PC-3 (cell line): ENCODE data around the gene PSMB10. TPM values are rescaled to one million over a fixed set of nuclear protein-coding genes. Genes with fewer than 3 reads are reported as not detected.

ENCODE experiments used
- ATAC-seq: fragments of 200-7000 bp; cut with Tn5 transposase; 2 replicates; pipeline ENCODE4 v1.9.1; 2020; ENCODE audit warnings: mild to moderate bottlenecking, moderate library complexity
- BruUV-seq: library from RNA; stranded (reverse); fragments of 400-500 nt; replicated peaks from 2 replicates; lab custom pipeline; 2021; lab: Mats Ljungman, UMichigan
- CTCF ChIA-PET: fragments of 300-600 bp; sonication (Branson Sonifier 250); formaldehyde crosslinking; loops from one replicate; lab custom pipeline; 2022; ENCODE audit warnings: antibody characterized with exemption; lab: Charles Lee
- POLR2A ChIA-PET: fragments of 300-600 bp; sonication (Branson Sonifier 250); formaldehyde crosslinking; loops from one replicate; lab custom pipeline; 2022; ENCODE audit warnings: antibody characterized with exemption; ENCODE audit not compliant: unreplicated experiment; lab: Charles Lee
- DNase-seq: peaks from one replicate; pipeline ENCODE4 v3.0.0-alpha.2; 2015
- H2AFZ ChIP-seq: fragments of 300-600 bp; sonication (generic); 2 replicates; pipeline ENCODE4 v1.6.0; 2016; ENCODE audit warnings: antibody characterized with exemption, low read length
- H3F3A ChIP-seq: fragments of 300-600 bp; sonication (generic); one replicate; pipeline ENCODE4 v1.6.0; 2017; ENCODE audit warnings: antibody characterized with exemption, low read length, control low read depth, mild to moderate bottlenecking; ENCODE audit not compliant: unreplicated experiment
- H3K27ac ChIP-seq: fragments of 300-600 bp; sonication (generic); 2 replicates; pipeline ENCODE4 v1.5.1; 2016; ENCODE audit warnings: mild to moderate bottlenecking, low read length
- H3K27me3 ChIP-seq: fragments of 300-600 bp; sonication (generic); 2 replicates; pipeline ENCODE4 v1.6.1; 2016; ENCODE audit warnings: low read length, mixed read lengths
- H3K36me3 ChIP-seq: fragments of 300-600 bp; sonication (generic); 2 replicates; pipeline ENCODE4 v1.6.1; 2016; ENCODE audit warnings: low read depth, mixed run types, low read length, mixed read lengths
- H3K4me1 ChIP-seq: fragments of 300-600 bp; sonication (generic); 2 replicates; pipeline ENCODE4 v1.5.1; 2016; ENCODE audit warnings: low read length; ENCODE audit not compliant: insufficient read depth
- H3K4me2 ChIP-seq: fragments of 300-600 bp; sonication (generic); 2 replicates; pipeline ENCODE4 v1.6.0; 2016; ENCODE audit warnings: low read length
- H3K4me3 ChIP-seq: fragments of 300-600 bp; sonication (generic); 2 replicates; pipeline ENCODE4 v1.5.1; 2016; ENCODE audit warnings: mild to moderate bottlenecking, low read length, mixed read lengths
- H3K79me2 ChIP-seq: fragments of 300-600 bp; sonication (generic); 2 replicates; pipeline ENCODE4 v1.6.1; 2017; ENCODE audit warnings: low read length, mixed read lengths
- H3K9ac ChIP-seq: fragments of 300-600 bp; sonication (generic); 2 replicates; pipeline ENCODE4 v1.6.0; 2016; ENCODE audit warnings: mild to moderate bottlenecking, low read length
- H3K9me2 ChIP-seq: fragments of 300-600 bp; sonication (generic); replicated peaks from 2 replicates; pipeline ENCODE4 v1.6.1; 2016; ENCODE audit warnings: mixed run types, low read length, mixed read lengths
- H3K9me3 ChIP-seq: fragments of 300-600 bp; sonication (generic); 2 replicates; pipeline ENCODE4 v1.6.1; 2016; ENCODE audit warnings: low read length, mixed read lengths
- H4K20me1 ChIP-seq: fragments of 300-600 bp; sonication (generic); 2 replicates; pipeline ENCODE4 v1.6.1; 2016; ENCODE audit warnings: low read length, mixed read lengths
- CTCF ChIP-seq: fragments of 300-600 bp; sonication (generic); conservative IDR thresholded peaks from 2 replicates; pipeline ENCODE4 v1.5.1; 2017; ENCODE audit warnings: antibody characterized with exemption, low read depth, mild to moderate bottlenecking, low read length
- EZH2 ChIP-seq: fragments of 300-600 bp; sonication (generic); IDR thresholded peaks from one replicate; pipeline ENCODE4 v1.6.1; 2017; ENCODE audit warnings: antibody characterized with exemption, mild to moderate bottlenecking, low read length; ENCODE audit not compliant: unreplicated experiment
- EZH2phosphoT487 ChIP-seq: fragments of 300-600 bp; sonication (generic); IDR thresholded peaks from 2 replicates; pipeline ENCODE4 v1.6.1; 2018; ENCODE audit warnings: mild to moderate bottlenecking, antibody characterized with exemption, low read length, borderline replicate concordance
- intact Hi-C: fragments of 100-400 bp; cut with micrococcal nuclease; formaldehyde crosslinking; loops from 2 replicates; pipeline ENCODE4 v1.9.0; 2023
- total RNA-seq: library from RNA; depleted of rRNA; stranded (reverse); fragments of >200 nt; gene quantifications from 2 replicates; pipeline ENCODE4 v1.2.3, GENCODE V29; 2014

PSMB10 gene
- total RNA-seq, 1 experiment from 2014 or later, result 52.0 TPM

- no peaks in the 10 kb centered on the region for H3K9me2 ChIP-seq
- peak within 1 kb of the TSS; percentile 92 for H2AFZ ChIP-seq
- DNase-seq, result peak; percentile 76
- H3K9ac ChIP-seq, result peak within 1 kb of the TSS; percentile 81
- ChIA-PET POLR2A (no interaction called here), CTCF (no interaction called here)
- H3K4me1 ChIP-seq, result peaks cover 17% of the 10 kb centered on the region
- intact Hi-C loops, result no loop called here
- H3K27me3 ChIP-seq, result no peaks in the 10 kb centered on the region
- no peaks in the 10 kb centered on the region for H3K9me3 ChIP-seq
- H3F3A ChIP-seq, result no peaks in the 10 kb centered on the region
- no peak within 1 kb of the TSS for H3K27ac ChIP-seq
- peak within 1 kb of the TSS; percentile 94 for H3K4me3 ChIP-seq
- H3K4me2 ChIP-seq, result peak within 1 kb of the TSS; percentile 95
- H3K36me3 ChIP-seq, result no peaks in the 10 kb centered on the region
- BruUV-seq, result no TSS peak
- peak; percentile 82 for ATAC-seq
- H4K20me1 ChIP-seq, result no peaks in the 10 kb centered on the region
- H3K79me2 ChIP-seq, result peaks cover 29% of the 10 kb centered on the region
- TF ChIP-seq CTCF, result no peak
Measured at GRCh38 chr16:67968400-67969253, 32.0 kb upstream of the PSMB10 start, which contains the start of gene SLC12A4. SLC12A4 (minus strand) TSS chr16:67968637; CDS start chr16:67968553, 84 bp downstream.

DNA sequence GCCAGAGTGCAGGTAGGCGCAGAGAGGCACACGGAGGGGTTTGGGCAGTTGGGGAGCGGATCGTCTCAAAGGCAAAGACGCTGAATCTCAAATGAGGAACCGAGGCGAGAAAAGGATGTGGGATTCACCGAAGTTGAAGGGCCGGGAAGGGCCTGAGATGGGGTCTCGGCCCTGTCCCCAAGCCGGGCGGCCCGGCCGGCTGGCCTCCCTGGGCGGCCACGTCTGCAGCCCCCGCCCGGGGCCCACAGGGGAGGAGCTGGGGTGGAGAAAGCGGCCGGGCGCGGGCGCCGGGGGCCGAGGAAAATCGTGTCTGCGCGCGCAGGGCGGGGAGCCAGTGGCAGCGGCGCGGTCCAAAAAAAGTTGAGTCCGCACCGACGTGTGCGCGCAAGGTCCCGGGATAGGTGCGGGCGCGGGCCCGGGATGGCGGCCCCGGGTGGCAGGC is 31.3 kb upstream of the PSMB10 start:
- Histone ChIP-seq H3K9ac (peak overlapping the region; percentile 81), H3K4me3 (peak overlapping the region; percentile 94), H4K20me1 (no peaks in the 10 kb centered on the region), H3K79me2 (peaks cover 29% of the 10 kb centered on the region), H3K4me1 (peaks cover 17% of the 10 kb centered on the region), H2AFZ (peak overlapping the region; percentile 92), H3K27ac (no peak overlapping the region), H3K9me2 (no peaks in the 10 kb centered on the region), H3K4me2 (peak overlapping the region; percentile 95), H3K9me3 (no peaks in the 10 kb centered on the region), H3K27me3 (no peaks in the 10 kb centered on the region), H3K36me3 (no peaks in the 10 kb centered on the region), H3F3A (no peaks in the 10 kb centered on the region)
- BruUV-seq, result no TSS peak
- TF ChIP-seq CTCF (no peak), EZH2phosphoT487 (no peak), EZH2 (no peak)
- DNase-seq (peak; percentile 18), ATAC-seq (peak; percentile 42)
- intact Hi-C loops, result no loop called here
- POLR2A ChIA-PET, result interaction anchor here (0.5 kb wide), 1 partner anchor 130 kb away, joined by 3 read pairs; no protein-coding TSS in a partner anchor
- CTCF ChIA-PET, result no interaction called here
